ENCODE measurements around the gene IQCE.
A peak's percentile ranks its signal among the peaks of the same experiment; 100 is the strongest.
"Not testable (repeated sequence)": the region's sequence is repeated elsewhere in the genome, so short reads cannot be mapped to it uniquely, and the experiment has no call there.

IQCE gene

GRCh38 chr7:2555121-2556052 is 3.4 kb upstream of the IQCE start, which contains the start of gene BRAT1:
TSS of gene BRAT1 (minus strand) at chr7:2555524. CDS start at chr7:2554431, 1,093 bp downstream.
- peak; percentile 91 for DNase-seq

- DNase-seq, result peak; percentile 27
Observed at GRCh38 chr7:2559283-2559950, 638 bp downstream of the IQCE start.

- not testable (repeated sequence) for DNase-seq
Observed at GRCh38 chr7:2563955-2564354, 5.2 kb downstream of the IQCE start.

- no peak for DNase-seq
Observed at GRCh38 chr7:2564970-2565540, 6.3 kb downstream of the IQCE start.

- no peak for DNase-seq
Observed at GRCh38 chr7:2566348-2566889, 7.6 kb downstream of the IQCE start.

- peak; percentile 14 for DNase-seq
Observed at GRCh38 chr7:2566890-2567678, 8.3 kb downstream of the IQCE start.

- peak; percentile 43 for DNase-seq
Observed at GRCh38 chr7:2567679-2568278, 9.0 kb downstream of the IQCE start.

GRCh38 chr7:2568521-2569223 is 9.9 kb downstream of the IQCE start:
- no peak for DNase-seq

GRCh38 chr7:2569421-2569820 is 10.6 kb downstream of the IQCE start:
- DNase-seq, result no peak

GRCh38 chr7:2570021-2570420 is 11.2 kb downstream of the IQCE start:
- DNase-seq, result no peak

GRCh38 chr7:2571409-2571808 is 12.6 kb downstream of the IQCE start:
- no peak for DNase-seq

- no peak for DNase-seq
Observed at GRCh38 chr7:2572101-2572842, 13.5 kb downstream of the IQCE start.

GRCh38 chr7:2573761-2574160 is 15.0 kb downstream of the IQCE start:
- no peak for DNase-seq

- no peak for DNase-seq
Observed at GRCh38 chr7:2575046-2575732, 16.4 kb downstream of the IQCE start.

- DNase-seq, result no peak
Observed at GRCh38 chr7:2575733-2576340, 17.1 kb downstream of the IQCE start.

- no peak for DNase-seq
Observed at GRCh38 chr7:2576742-2577491, 18.1 kb downstream of the IQCE start.

GRCh38 chr7:2577914-2578680 is 19.3 kb downstream of the IQCE start:
- DNase-seq, result no peak

GRCh38 chr7:2580636-2581035 is 21.9 kb downstream of the IQCE start:
- no peak for DNase-seq
